ENCODE results near the gene OR51D1.

Gene OR51D1

GRCh38 chr11:4643682-4644081, 6.4 kb downstream of the OR51D1 start, which contains the start of gene OR51E1:
OR51E1 (plus strand) TSS chr11:4643982; CDS start chr11:4652527, 8,545 bp downstream.
- no peak for DNase-seq (ENCODE audit: insufficient read length, low spot score)
- no peak for FAIRE-seq

- FAIRE-seq (no peak), DNase-seq (ENCODE audit: insufficient read length, low spot score) (no peak)
Measured at GRCh38 chr11:4644233-4644632, 7.0 kb downstream of the OR51D1 start.

GRCh38 chr11:4645974-4646373, 8.7 kb downstream of the OR51D1 start:
- no peak for DNase-seq (ENCODE audit: insufficient read length, low spot score)
- FAIRE-seq: no peak

- FAIRE-seq: no peak
- DNase-seq (ENCODE audit: insufficient read length, low spot score): no peak
Measured at GRCh38 chr11:4647766-4648165, 10.5 kb downstream of the OR51D1 start.

GRCh38 chr11:4654635-4655369, 17.5 kb downstream of the OR51D1 start:
- DNase-seq (ENCODE audit: insufficient read length, low spot score): no peak
- FAIRE-seq: no peak

- DNase-seq (ENCODE audit: insufficient read length, low spot score): no peak
- no peak for FAIRE-seq
Measured at GRCh38 chr11:4658629-4659445, 21.6 kb downstream of the OR51D1 start.

- no peak for FAIRE-seq
- DNase-seq (ENCODE audit: insufficient read length, low spot score): no peak
Measured at GRCh38 chr11:4662876-4663275, 25.6 kb downstream of the OR51D1 start.

- FAIRE-seq: no peak
- no peak for DNase-seq (ENCODE audit: insufficient read length, low spot score)
Measured at GRCh38 chr11:4664183-4664582, 26.9 kb downstream of the OR51D1 start.

- no peak for FAIRE-seq
- no peak for DNase-seq (ENCODE audit: insufficient read length, low spot score)
Measured at GRCh38 chr11:4664786-4665185, 27.5 kb downstream of the OR51D1 start.

GRCh38 chr11:4665424-4665823, 28.1 kb downstream of the OR51D1 start:
- FAIRE-seq (no peak), DNase-seq (ENCODE audit: insufficient read length, low spot score) (no peak)

- no peak for FAIRE-seq
- DNase-seq (ENCODE audit: insufficient read length, low spot score): no peak
Measured at GRCh38 chr11:4671741-4672140, 34.5 kb downstream of the OR51D1 start.

- no peak for DNase-seq (ENCODE audit: insufficient read length, low spot score)
- FAIRE-seq: no peak
Measured at GRCh38 chr11:4672470-4672869, 35.2 kb downstream of the OR51D1 start.

- no peak for FAIRE-seq
Measured at GRCh38 chr11:4673781-4674180, 36.5 kb downstream of the OR51D1 start.

GRCh38 chr11:4677948-4678347, 40.7 kb downstream of the OR51D1 start:
- FAIRE-seq: no peak
- no peak for DNase-seq (ENCODE audit: insufficient read length, low spot score)

More at GRCh38 chr11:4673781-4674180, 36.5 kb downstream of the OR51D1 start:
- DNase-seq (ENCODE audit: insufficient read length, low spot score): no peak

GRCh38 chr11:4680341-4680740, 43.1 kb downstream of the OR51D1 start:
- DNase-seq (ENCODE audit: insufficient read length, low spot score) (no peak), FAIRE-seq (no peak)

GRCh38 chr11:4682623-4683419, 45.5 kb downstream of the OR51D1 start:
- no peak for FAIRE-seq

GRCh38 chr11:4684631-4685285, 47.5 kb downstream of the OR51D1 start:
- DNase-seq (ENCODE audit: insufficient read length, low spot score): no peak

More at GRCh38 chr11:4682623-4683419, 45.5 kb downstream of the OR51D1 start:
- no peak for DNase-seq (ENCODE audit: insufficient read length, low spot score)

More at GRCh38 chr11:4684631-4685285, 47.5 kb downstream of the OR51D1 start:
- no peak for FAIRE-seq

Measured in GM19239 (cell line).